Ishikawa (cell line): ENCODE results near the gene LRCOL1.

Experiments
- CEBPB ChIP-seq: IDR thresholded peaks from 2 replicates; pipeline ENCODE4 v1.6.1; 2012
- CREB1 ChIP-seq: IDR thresholded peaks from 2 replicates; pipeline ENCODE4 v1.6.1; 2012; ENCODE audit warnings: low read depth
- EGR1 ChIP-seq: IDR thresholded peaks from 2 replicates; pipeline ENCODE4 v1.6.1; 2012
- EP300 ChIP-seq: IDR thresholded peaks from 2 replicates; pipeline ENCODE4 v1.6.1; 2012; ENCODE audit warnings: borderline replicate concordance
- FOXM1 ChIP-seq: IDR thresholded peaks from 2 replicates; pipeline ENCODE4 v1.6.1; 2012; ENCODE audit warnings: low read depth, borderline replicate concordance
- NFIC ChIP-seq: IDR thresholded peaks from 2 replicates; pipeline ENCODE4 v1.6.1; 2012
- RAD21 ChIP-seq: IDR thresholded peaks from 2 replicates; pipeline ENCODE4 v1.6.1; 2012; ENCODE audit warnings: low read depth
- TAF1 ChIP-seq: IDR thresholded peaks from 2 replicates; pipeline ENCODE4 v1.6.1; 2012; ENCODE audit warnings: low read depth, mild to moderate bottlenecking
- TCF12 ChIP-seq: IDR thresholded peaks from 2 replicates; pipeline ENCODE4 v1.6.1; 2012; ENCODE audit warnings: low read depth
- TEAD4 ChIP-seq: IDR thresholded peaks from 2 replicates; pipeline ENCODE4 v1.6.1; 2012
- USF1 ChIP-seq: IDR thresholded peaks from 2 replicates; pipeline ENCODE4 v1.6.1; 2012
- YY1 ChIP-seq: IDR thresholded peaks from 2 replicates; pipeline ENCODE4 v1.6.1; 2012; ENCODE audit warnings: low read depth
- ZBTB7A ChIP-seq: IDR thresholded peaks from 2 replicates; pipeline ENCODE4 v1.6.1; 2012; ENCODE audit warnings: low read depth
- TF ChIP-seq, protein P1 (sequence below): IDR thresholded peaks from 2 replicates; pipeline ENCODE4 v1.6.1; 2012
- TF ChIP-seq, protein P2 (sequence below): IDR thresholded peaks from 2 replicates; pipeline ENCODE4 v1.6.1; 2012; ENCODE audit warnings: low read depth, mild to moderate bottlenecking

The LRCOL1 gene

DNA sequence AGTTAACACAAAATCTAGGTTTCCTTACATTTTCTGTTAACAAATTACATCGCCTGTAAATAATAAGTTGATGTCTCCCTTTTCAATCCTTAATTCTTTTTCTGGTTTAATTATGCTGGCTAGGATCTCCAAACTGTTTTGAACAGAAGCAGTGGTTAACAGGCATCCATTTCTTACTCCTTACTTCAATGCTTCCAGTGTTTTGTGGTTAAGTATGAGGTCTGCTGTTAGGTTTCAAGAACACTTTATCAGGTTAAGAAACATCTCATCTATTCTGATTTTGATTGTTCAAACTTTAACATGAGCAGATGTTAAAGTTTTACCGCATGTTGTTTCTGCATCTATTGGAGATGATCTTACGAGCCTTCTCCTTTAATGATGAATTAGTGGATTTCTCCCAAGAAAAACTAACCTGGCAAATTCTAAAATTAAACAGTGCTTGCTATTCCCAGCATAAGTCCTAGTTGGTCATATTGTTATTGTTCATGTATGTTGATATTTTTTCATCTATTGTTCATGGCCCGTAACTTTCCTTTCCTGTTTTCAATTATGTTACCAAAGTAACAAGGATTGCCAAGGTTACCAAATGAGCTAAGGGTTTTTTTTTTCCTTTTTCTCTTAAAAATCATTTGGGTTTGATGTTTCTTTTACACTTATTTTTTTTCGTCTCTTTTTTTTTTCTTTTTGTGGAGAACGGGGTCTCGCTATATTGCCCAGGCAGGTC, 43.3 kb upstream of the LRCOL1 start:
- TF ChIP-seq CEBPB = no peak
- TF ChIP-seq, protein P1, sequence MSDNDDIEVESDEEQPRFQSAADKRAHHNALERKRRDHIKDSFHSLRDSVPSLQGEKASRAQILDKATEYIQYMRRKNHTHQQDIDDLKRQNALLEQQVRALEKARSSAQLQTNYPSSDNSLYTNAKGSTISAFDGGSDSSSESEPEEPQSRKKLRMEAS = no peak
- TF ChIP-seq TAF1 = no peak
- TF ChIP-seq, protein P2, sequence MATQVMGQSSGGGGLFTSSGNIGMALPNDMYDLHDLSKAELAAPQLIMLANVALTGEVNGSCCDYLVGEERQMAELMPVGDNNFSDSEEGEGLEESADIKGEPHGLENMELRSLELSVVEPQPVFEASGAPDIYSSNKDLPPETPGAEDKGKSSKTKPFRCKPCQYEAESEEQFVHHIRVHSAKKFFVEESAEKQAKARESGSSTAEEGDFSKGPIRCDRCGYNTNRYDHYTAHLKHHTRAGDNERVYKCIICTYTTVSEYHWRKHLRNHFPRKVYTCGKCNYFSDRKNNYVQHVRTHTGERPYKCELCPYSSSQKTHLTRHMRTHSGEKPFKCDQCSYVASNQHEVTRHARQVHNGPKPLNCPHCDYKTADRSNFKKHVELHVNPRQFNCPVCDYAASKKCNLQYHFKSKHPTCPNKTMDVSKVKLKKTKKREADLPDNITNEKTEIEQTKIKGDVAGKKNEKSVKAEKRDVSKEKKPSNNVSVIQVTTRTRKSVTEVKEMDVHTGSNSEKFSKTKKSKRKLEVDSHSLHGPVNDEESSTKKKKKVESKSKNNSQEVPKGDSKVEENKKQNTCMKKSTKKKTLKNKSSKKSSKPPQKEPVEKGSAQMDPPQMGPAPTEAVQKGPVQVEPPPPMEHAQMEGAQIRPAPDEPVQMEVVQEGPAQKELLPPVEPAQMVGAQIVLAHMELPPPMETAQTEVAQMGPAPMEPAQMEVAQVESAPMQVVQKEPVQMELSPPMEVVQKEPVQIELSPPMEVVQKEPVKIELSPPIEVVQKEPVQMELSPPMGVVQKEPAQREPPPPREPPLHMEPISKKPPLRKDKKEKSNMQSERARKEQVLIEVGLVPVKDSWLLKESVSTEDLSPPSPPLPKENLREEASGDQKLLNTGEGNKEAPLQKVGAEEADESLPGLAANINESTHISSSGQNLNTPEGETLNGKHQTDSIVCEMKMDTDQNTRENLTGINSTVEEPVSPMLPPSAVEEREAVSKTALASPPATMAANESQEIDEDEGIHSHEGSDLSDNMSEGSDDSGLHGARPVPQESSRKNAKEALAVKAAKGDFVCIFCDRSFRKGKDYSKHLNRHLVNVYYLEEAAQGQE = no peak
- TF ChIP-seq EP300 = no peak
- no peak for TF ChIP-seq TCF12
- no peak for TF ChIP-seq NFIC
- TF ChIP-seq EGR1 = no peak
- no peak for TF ChIP-seq ZBTB7A
- no peak for TF ChIP-seq YY1
- no peak for TF ChIP-seq USF1

- no peak for TF ChIP-seq FOXM1
- TF ChIP-seq TAF1 = no peak
- TF ChIP-seq TCF12 = no peak
- no peak for TF ChIP-seq TEAD4
These were observed 41.2 kb upstream of the LRCOL1 start for GRCh38 chr12:132651444-132652100.

- no peak for TF ChIP-seq ZBTB7A
- TF ChIP-seq, protein P2 = no peak
- no peak for TF ChIP-seq EGR1
- TF ChIP-seq TEAD4 = no peak
- TF ChIP-seq CREB1 = no peak
- no peak for TF ChIP-seq FOXM1
- TF ChIP-seq, protein P1 = no peak
- no peak for TF ChIP-seq EP300
- TF ChIP-seq TCF12 = no peak
- no peak for TF ChIP-seq CEBPB
- no peak for TF ChIP-seq YY1
- TF ChIP-seq TAF1 = no peak
- TF ChIP-seq RAD21 = no peak
- no peak for TF ChIP-seq USF1
- no peak for TF ChIP-seq NFIC
These were observed 39.0 kb upstream of the LRCOL1 start for GRCh38 chr12:132649226-132649945.

GRCh38 chr12:132648616-132649225, 38.3 kb upstream of the LRCOL1 start:
- TF ChIP-seq TCF12 (no peak), EP300 (no peak), CEBPB (no peak), EGR1 (no peak), NFIC (no peak), CREB1 (no peak), ZBTB7A (no peak), TAF1 (no peak), TEAD4 (no peak), RAD21 (no peak), USF1 (no peak), FOXM1 (no peak)
- TF ChIP-seq, protein P2 = no peak
- TF ChIP-seq, protein P1 = no peak
